ENCODE data around the gene SELENOF. TPM values are rescaled to one million over a fixed set of nuclear protein-coding genes. Genes with fewer than 3 reads are reported as not detected.

SELENOF gene
- total RNA-seq (2014; rRNA removed; shearing (Covaris generic)): 280 and 291 TPM in 2 replicates

DNA sequence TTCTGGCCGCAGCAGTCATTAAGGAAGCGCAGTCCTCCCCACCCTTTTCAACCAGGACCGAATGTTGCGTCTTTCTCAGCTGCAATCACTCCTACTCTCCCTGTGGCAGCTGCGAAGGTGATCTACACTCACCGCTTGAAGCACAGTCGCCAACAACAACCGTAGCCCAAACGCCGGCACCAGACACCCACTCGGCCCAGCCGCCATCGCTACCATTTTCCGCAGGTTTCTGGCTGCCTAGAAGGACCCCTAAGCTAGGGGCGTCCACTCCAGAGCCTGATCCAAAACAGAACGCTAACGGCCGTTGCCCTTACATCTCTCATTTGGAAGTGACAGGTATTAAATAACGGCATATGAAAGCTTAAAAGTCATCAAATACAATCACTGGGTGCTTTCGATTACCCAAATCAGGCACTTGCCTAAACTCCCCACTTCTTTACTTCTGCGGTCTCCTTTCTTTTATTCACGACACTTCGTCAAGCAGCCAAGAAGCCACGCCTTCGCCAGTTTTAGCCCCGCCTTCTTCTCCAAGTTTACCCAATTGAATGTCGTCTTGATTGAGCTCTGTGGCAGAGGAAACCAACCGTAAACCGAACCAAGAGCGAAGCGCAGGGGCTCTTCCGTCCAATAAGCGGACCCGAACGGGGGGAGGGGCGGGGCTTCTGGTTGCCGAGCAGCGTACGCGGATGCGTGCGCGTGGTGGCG is at the start of gene SELENOF:
SELENOF (minus strand) TSS at position 231 of the 705 bp plus-strand sequence; CDS start at position 216, 15 bp downstream.
- DNase-seq (ENCODE audit: low read depth): peak; percentile 100

GRCh38 chr1:86960548-86960947 is 46.6 kb upstream of the SELENOF start:
- no peak for DNase-seq (ENCODE audit: low read depth)

DNA sequence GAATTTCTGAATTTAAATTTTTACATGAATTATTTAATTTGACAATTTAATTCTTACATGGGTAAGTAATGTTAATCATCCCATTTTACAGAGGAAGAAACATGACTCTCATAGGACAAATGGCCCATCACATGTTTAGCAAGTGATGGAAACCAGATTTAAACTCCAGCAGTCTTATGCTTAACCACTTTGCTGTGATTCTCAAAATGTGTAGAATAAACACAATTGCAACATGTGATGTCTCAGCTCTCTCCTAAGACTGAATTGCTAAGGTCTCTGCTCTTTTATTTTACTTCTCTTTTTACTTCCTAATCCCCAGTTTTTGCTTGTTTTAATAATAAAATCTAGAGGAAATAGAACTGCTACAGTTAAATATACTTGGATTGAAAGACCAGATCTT is 43.3 kb upstream of the SELENOF start:
- no peak for DNase-seq (ENCODE audit: low read depth)

DNA sequence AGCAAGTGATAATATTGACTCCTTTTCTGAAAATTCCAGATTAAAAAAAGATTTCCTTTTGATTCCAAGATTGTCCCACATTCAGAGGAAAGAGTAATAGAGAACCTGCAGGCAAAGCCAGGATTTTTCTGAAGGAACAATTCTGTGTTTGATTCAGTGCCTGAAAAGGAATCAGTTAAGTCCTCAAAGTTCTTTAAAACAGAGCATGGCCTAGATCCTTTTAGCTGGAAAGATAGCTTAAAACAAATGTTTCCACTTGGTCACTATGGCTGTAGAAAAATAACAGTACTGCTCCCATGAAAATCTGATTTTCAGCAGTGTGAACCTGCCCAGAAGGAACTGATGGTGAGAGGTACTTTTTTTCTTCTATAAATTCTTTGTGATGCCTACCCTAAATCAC is 42.3 kb upstream of the SELENOF start:
- no peak for DNase-seq (ENCODE audit: low read depth)

GRCh38 chr1:86955678-86956077 is 41.8 kb upstream of the SELENOF start:
- no peak for DNase-seq (ENCODE audit: low read depth)

DNA sequence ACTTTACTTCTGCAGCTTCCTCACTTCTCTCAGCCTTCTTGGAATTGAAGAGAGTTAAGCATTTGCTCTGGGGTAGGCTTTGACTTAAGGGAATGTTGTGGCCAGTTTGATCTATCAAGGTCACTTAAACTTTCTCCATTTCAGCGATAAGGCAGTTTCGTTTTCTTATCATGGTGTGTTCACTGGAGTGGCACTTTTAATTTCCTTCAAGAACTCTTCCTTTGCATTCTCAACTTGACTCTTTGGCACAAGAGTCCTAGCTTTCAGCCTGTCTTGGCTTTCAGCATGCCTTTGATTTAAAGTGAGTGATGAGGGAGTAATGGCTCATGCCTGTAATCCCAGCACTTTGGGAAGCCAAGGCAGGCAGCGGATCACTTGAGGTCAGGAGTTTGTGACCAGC is 39.2 kb upstream of the SELENOF start:
- DNase-seq (ENCODE audit: low read depth): no peak

DNA sequence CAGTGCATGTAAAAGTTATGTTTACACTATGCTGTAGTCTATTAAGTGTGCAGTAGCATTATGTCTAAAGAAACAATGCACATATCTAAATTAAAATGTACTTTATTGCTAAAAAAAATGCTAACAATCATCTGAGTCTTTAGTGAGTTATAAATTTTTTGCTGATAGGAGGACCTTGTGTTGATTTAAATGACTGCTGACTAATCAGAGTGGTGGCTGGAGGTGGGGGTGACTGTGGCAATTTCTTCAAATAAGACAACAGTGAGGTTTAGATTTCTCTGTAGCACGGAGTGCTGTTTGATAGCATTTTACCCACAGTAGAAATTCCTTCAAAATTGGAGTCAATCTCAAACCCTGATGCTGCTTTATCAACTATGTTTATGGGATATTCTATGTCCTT is 37.5 kb upstream of the SELENOF start:
- no peak for DNase-seq (ENCODE audit: low read depth)

DNA sequence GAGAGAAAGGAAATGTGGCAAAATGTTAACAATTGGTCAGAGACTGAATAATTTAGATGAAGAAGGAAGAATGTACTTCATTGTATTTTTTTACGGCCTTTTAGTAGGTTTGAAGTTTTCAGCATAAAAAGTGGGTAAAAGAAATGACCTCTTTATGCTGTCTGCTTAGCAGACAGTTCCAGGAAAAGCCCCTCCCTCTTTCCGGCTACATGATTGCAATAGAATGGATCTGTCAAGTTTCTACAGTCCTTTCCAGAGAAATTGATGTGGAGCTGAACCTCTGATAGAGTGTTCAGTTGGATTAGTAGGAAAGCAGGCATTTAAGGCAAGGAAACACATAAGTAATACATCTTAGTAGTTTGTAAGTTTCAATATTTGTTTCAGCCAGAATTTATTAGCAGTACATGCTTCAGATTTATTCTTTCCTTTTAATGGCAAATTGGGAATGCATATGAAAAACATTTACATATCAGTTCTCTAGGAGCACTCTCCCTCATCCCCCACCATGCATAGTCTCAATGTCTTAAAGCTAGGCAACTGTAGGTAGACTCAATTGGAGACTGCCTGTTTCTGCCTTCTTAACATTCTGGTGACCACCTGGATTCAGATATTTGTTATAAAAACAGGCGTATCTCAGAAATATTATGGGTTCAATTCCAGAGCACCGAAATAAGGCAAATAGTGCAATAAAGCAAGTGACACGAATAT is 36.9 kb upstream of the SELENOF start:
- DNase-seq (ENCODE audit: low read depth): no peak

GRCh38 chr1:86948212-86948611 is 34.3 kb upstream of the SELENOF start:
- no peak for DNase-seq (ENCODE audit: low read depth)

- no peak for DNase-seq (ENCODE audit: low read depth)
Observed at GRCh38 chr1:86942743-86943142, 28.8 kb upstream of the SELENOF start.

- no peak for DNase-seq (ENCODE audit: low read depth)
Observed at GRCh38 chr1:86942042-86942441, 28.1 kb upstream of the SELENOF start.

DNA sequence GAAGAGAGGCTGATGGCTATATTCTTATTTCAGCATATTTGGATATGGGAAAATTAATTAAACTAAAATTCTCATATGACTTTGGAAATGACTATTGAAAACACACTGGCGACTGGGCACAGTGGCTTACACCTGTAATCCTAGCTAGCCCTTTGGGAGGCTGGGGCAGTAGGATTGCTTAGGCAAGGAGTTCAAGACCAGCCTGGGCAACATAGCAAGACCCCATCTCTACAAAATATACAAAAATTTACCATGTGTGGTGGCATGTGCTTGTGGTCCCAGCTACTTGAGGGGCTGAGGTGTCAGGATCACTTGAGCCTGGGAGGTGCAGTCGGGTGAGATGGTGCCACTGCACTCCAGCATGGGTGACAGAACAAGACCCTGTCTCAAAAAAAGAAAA is 26.7 kb upstream of the SELENOF start:
- no peak for DNase-seq (ENCODE audit: low read depth)

DNA sequence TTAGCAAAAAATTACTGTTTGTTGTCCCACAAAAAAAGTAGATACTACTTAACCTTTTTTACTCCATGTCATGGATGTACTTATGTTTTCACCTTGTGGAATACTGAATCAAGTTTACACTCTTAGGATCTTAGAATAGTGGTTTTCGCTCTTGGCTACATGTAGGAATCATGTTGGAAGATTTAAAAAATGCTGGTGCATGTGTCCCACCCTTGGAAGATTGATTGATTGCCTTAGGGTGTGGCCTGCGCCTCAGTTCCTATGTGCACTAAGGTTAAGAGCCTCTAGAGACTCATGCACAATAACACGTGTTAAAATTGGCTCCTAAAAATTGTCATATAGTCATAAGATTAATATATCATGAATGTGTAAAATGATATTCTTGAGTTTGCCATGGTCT is 25.5 kb upstream of the SELENOF start:
- no peak for DNase-seq (ENCODE audit: low read depth)

GRCh38 chr1:86938855-86939254 is 24.9 kb upstream of the SELENOF start:
- DNase-seq (ENCODE audit: low read depth): no peak

DNA sequence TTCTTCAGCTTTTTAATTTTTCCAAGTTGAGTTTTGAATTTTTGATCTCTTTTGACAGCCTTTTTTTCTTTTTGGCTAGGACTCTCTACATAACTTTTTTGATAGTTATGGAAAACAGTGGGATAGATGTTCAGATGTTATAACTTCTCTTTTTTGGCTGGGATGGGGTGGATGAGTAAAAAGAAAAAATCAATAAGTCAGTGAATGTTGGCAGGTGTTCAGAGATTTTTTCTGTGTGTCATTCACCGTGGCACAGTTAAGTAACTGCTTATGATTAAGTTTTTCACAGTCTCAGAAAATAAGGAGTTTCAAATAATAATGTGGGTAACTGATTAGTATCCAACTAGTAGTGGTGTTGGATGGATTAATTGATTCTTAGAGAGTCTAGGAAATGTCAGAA is 24.5 kb upstream of the SELENOF start:
- no peak for DNase-seq (ENCODE audit: low read depth)

GRCh38 chr1:86933562-86934377 is 19.8 kb upstream of the SELENOF start:
- DNase-seq (ENCODE audit: low read depth): no peak

DNA sequence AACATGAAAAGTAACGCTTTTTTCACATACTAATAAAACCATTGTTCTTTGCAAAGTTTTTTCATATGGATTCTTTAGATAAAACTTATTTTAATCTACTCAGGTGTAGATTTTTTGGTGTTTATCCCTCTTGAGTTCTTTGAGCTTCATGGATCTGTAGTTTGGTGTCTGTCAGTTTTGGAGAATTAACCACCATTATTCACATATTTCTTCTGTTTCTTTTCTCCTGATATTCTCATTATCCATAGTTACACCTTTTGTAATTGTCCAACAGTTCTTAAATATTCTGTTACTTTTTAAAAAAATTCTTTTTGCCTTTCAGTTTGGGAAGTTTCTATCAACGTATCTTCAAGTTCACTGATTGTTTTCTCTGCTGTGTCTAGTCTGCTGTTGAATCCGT is 19.1 kb upstream of the SELENOF start:
- no peak for DNase-seq (ENCODE audit: low read depth)

- DNase-seq (ENCODE audit: low read depth): no peak
Observed at GRCh38 chr1:86928819-86929218, 14.9 kb upstream of the SELENOF start.

GRCh38 chr1:86926883-86927282 is 13.0 kb upstream of the SELENOF start:
- DNase-seq (ENCODE audit: low read depth): no peak

DNA sequence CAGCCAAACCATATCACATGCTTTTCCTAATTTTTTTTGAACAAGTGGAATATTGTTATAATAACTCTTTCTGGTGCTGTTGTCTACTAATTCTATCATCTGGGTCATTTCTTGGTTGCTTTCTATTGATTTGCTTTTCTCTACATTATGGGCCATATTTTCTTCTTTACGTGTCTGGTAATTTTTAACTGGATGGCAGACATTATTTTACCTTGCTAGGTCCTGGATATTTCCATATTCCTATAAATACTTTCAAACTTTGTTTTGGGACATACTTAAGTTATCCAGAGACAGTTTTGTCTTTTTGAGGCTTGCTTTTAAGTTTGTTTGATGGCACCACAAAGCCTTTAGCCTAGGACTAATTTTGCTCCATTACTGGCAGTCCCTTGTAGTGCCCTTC is 11.8 kb upstream of the SELENOF start:
- no peak for DNase-seq (ENCODE audit: low read depth)

DNA sequence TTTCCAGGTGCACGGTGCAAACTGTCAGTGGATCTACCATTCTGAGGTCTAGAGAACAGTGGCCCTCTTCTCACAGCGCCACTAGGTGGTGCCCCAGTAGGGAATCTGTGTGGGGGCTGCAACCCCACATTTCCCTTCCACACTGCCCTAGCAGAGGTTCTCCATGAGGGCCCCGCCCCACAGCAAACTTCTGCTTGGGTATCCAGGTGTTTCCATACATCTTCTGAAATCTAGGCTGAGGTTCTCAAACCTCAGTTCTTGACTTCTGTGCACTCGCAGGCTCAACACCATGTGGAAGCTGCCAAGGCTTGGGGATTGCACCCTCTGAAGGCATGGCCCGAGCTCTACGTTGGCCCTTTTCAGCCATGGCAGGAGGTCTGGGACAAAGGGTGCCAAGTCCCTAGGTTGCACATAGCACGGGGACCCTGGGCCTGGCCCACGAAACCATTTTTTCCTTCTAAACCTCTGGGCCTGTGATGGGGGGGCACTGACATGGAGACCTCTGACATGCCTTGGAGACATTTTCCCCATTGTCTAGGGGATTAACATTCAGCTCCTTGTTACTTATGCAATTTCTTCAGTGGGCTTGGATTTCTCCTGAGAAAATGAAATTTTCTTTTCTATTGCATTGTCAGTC is 10.5 kb upstream of the SELENOF start:
- DNase-seq (ENCODE audit: low read depth): no peak

DNA sequence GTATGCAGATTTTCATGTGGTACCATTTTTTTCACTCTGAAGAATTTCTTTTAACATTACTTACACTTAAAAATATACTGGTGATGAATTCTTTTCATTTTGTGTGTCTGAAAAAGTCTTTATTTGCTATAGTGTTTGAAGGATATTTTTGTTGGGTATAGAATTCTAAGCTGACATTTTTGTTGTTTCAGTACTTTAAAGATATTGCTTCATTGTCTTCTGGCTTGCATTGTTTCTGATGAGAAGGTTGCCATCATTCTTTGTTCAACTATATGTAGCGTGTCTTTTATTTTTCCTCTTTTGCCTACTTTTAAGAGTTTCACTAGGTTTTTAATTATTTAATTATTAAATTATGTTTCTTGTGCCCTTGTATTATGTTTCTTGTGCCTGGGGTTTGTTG is 8.5 kb upstream of the SELENOF start:
- no peak for DNase-seq (ENCODE audit: low read depth)

Measured in Daoy (cell line).